ENCODE data around the gene ISG20.

The ISG20 gene

DNA sequence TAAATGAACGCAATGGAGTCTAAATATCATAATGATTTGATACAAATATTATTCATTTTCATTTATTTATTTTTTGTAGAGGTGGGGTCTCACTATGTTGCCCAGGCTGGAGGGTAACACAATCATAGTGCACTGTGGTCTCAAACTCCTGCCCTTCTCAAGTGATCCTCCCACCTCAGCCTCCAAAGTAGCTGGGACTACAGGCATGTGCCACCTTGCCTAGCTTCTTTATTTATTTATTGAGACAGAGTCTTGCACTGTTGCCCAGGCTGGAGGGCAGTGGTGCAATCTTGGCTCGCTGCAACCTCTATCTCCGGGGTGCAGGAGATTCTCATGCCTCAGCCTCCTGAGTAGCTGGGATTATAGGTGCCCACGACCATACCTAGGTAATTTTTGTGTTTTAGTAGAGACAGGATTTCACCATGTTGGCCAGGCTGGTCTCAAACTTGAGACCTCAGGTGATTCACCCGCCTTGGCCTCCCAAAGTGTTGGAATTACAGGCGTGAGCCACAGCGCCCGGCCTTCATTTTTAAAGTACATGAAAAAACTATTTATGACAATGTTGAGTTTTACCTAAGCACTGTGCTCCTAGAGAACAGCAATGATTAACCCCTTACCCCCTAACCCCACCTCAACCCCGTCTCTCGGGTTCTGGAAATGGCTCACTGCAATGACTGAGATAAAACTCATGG lies 21.6 kb upstream of the ISG20 start:
- Histone ChIP-seq H3K4me3 (ENCODE audit: insufficient read depth in 1 of 2, low read depth in 1 of 2, low read length in 2 of 2) (no peak overlapping the region), H2BK120ac (ENCODE audit: low read depth, low read length) (no peak overlapping the region), H2AFZ (ENCODE audit: low read depth, low read length) (no peak overlapping the region), H3K4ac (ENCODE audit: low read depth in 1 of 2, low read length in 2 of 2) (no peak overlapping the region), H2AK5ac (ENCODE audit: low read length, severe bottlenecking) (no peak overlapping the region), H3K9ac (ENCODE audit: low read length) (no peak overlapping the region), H3K4me1 (ENCODE audit: control insufficient read depth, insufficient read depth, low read depth, low read length) (peaks cover 12% of the 10 kb centered on the region), H3K9me3 (ENCODE audit: control insufficient read depth, low read length) (no peaks in the 10 kb centered on the region), H4K8ac (ENCODE audit: low read length) (no peak overlapping the region), H3K18ac (ENCODE audit: low read depth in 1 of 2, low read length in 2 of 2) (no peak overlapping the region), H3K14ac (ENCODE audit: low read length in 2 of 2) (no peak overlapping the region), H3K4me2 (ENCODE audit: low read length, poor library complexity, severe bottlenecking) (no peak overlapping the region), H3K27me3 (ENCODE audit: control insufficient read depth in 1 of 2, insufficient read depth in 1 of 2, low read length in 2 of 2) (no peaks in the 10 kb centered on the region), H3K27ac (ENCODE audit: low read length, poor library complexity, severe bottlenecking) (no peak overlapping the region), H4K91ac (ENCODE audit: low read length) (no peak overlapping the region), H3K23ac (ENCODE audit: low read length in 2 of 2) (no peak overlapping the region), H2BK5ac (ENCODE audit: low read depth, low read length, poor library complexity, severe bottlenecking) (no peak overlapping the region), H3K36me3 (ENCODE audit: control insufficient read depth in 1 of 2, insufficient read depth in 2 of 2, low read depth in 1 of 2, low read length in 2 of 2) (no peaks in the 10 kb centered on the region), H3K79me1 (replicated peaks; ENCODE audit: low read length, poor library complexity, severe bottlenecking) (peaks cover 3% of the 10 kb centered on the region), H2BK12ac (ENCODE audit: low read length in 2 of 2) (no peak overlapping the region), H2BK15ac (ENCODE audit: low read depth, poor library complexity, severe bottlenecking) (no peak overlapping the region)
- 94% methylated on average over 5 of the region's 10 CpGs for WGBS
- DNase-seq: no peak

DNA sequence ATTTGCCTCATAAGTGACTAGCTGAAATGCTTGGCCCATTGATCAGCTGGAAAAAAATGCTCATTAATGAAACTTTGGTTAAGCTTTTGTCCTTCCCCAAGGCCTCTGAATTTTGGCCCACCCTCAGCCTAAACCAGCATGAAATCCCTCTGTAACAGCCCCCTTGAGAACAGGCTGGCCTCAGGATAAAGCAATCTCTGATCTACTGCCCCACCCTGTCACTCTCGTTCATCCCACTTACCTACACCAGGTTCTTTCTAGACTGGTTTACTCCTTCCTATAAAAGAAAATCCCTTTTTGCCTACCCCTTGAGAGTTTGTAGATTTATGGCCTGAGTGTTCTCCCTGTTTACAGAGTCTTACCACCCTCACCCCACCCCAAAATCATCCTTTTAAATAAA lies 21.0 kb upstream of the ISG20 start:
- Histone ChIP-seq H3K36me3 (ENCODE audit: control insufficient read depth in 1 of 2, insufficient read depth in 2 of 2, low read depth in 1 of 2, low read length in 2 of 2) (no peaks in the 10 kb centered on the region), H4K91ac (ENCODE audit: low read length) (no peak overlapping the region), H2BK15ac (ENCODE audit: low read depth, poor library complexity, severe bottlenecking) (no peak overlapping the region), H4K8ac (ENCODE audit: low read length) (no peak overlapping the region), H3K23ac (ENCODE audit: low read length in 2 of 2) (no peak overlapping the region), H3K9me3 (ENCODE audit: control insufficient read depth, low read length) (no peaks in the 10 kb centered on the region), H3K9ac (ENCODE audit: low read length) (no peak overlapping the region), H2AK5ac (ENCODE audit: low read length, severe bottlenecking) (no peak overlapping the region), H2BK120ac (ENCODE audit: low read depth, low read length) (no peak overlapping the region), H2AFZ (ENCODE audit: low read depth, low read length) (no peak overlapping the region), H2BK12ac (ENCODE audit: low read length in 2 of 2) (no peak overlapping the region), H3K79me1 (replicated peaks; ENCODE audit: low read length, poor library complexity, severe bottlenecking) (peaks cover 3% of the 10 kb centered on the region), H3K14ac (ENCODE audit: low read length in 2 of 2) (no peak overlapping the region), H3K4me1 (ENCODE audit: control insufficient read depth, insufficient read depth, low read depth, low read length) (peaks cover 9% of the 10 kb centered on the region), H3K4me3 (ENCODE audit: insufficient read depth in 1 of 2, low read depth in 1 of 2, low read length in 2 of 2) (no peak overlapping the region), H3K4ac (ENCODE audit: low read depth in 1 of 2, low read length in 2 of 2) (no peak overlapping the region), H2BK5ac (ENCODE audit: low read depth, low read length, poor library complexity, severe bottlenecking) (no peak overlapping the region), H3K4me2 (ENCODE audit: low read length, poor library complexity, severe bottlenecking) (no peak overlapping the region), H3K18ac (ENCODE audit: low read depth in 1 of 2, low read length in 2 of 2) (no peak overlapping the region), H3K27ac (ENCODE audit: low read length, poor library complexity, severe bottlenecking) (no peak overlapping the region), H3K27me3 (ENCODE audit: control insufficient read depth in 1 of 2, insufficient read depth in 1 of 2, low read length in 2 of 2) (no peaks in the 10 kb centered on the region)
- no peak for DNase-seq
- 71% methylated on average over 1 of the region's 1 CpG for WGBS

DNA sequence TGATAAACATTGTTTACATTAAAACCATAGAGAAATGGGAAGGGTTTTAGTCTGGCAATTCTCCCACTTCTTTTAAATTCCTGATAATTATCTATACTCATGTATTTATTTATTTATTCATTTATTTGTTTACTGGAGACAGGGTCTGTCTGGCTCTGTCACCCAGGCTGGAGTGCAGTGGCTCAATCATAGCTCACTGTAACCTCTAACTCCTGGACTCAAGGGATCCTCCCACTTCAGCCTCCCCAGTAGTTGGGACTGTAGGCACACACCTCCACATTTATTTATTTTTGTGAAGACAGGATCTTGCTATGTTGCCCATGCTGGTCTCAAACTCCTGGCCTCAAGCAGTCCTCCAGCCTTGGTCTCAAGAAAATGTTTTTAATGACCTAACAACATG lies 20.1 kb upstream of the ISG20 start:
- Histone ChIP-seq H4K8ac (ENCODE audit: low read length) (no peak overlapping the region), H3K79me1 (replicated peaks; ENCODE audit: low read length, poor library complexity, severe bottlenecking) (peaks cover 3% of the 10 kb centered on the region), H2AFZ (ENCODE audit: low read depth, low read length) (no peak overlapping the region), H3K27me3 (ENCODE audit: control insufficient read depth in 1 of 2, insufficient read depth in 1 of 2, low read length in 2 of 2) (no peaks in the 10 kb centered on the region), H3K4me1 (ENCODE audit: control insufficient read depth, insufficient read depth, low read depth, low read length) (peaks cover 8% of the 10 kb centered on the region), H2BK120ac (ENCODE audit: low read depth, low read length) (no peak overlapping the region), H3K18ac (ENCODE audit: low read depth in 1 of 2, low read length in 2 of 2) (no peak overlapping the region), H3K4ac (ENCODE audit: low read depth in 1 of 2, low read length in 2 of 2) (no peak overlapping the region), H3K9me3 (ENCODE audit: control insufficient read depth, low read length) (no peaks in the 10 kb centered on the region), H2BK12ac (ENCODE audit: low read length in 2 of 2) (no peak overlapping the region), H3K27ac (ENCODE audit: low read length, poor library complexity, severe bottlenecking) (no peak overlapping the region), H3K9ac (ENCODE audit: low read length) (no peak overlapping the region), H2AK5ac (ENCODE audit: low read length, severe bottlenecking) (no peak overlapping the region), H3K14ac (ENCODE audit: low read length in 2 of 2) (no peak overlapping the region), H3K4me3 (ENCODE audit: insufficient read depth in 1 of 2, low read depth in 1 of 2, low read length in 2 of 2) (no peak overlapping the region), H3K23ac (ENCODE audit: low read length in 2 of 2) (no peak overlapping the region), H2BK15ac (ENCODE audit: low read depth, poor library complexity, severe bottlenecking) (no peak overlapping the region), H3K36me3 (ENCODE audit: control insufficient read depth in 1 of 2, insufficient read depth in 2 of 2, low read depth in 1 of 2, low read length in 2 of 2) (peaks cover 0 to 1% of the 10 kb centered on the region in 2 experiments), H3K4me2 (ENCODE audit: low read length, poor library complexity, severe bottlenecking) (no peak overlapping the region), H4K91ac (ENCODE audit: low read length) (no peak overlapping the region), H2BK5ac (ENCODE audit: low read depth, low read length, poor library complexity, severe bottlenecking) (no peak overlapping the region)
- no peak for DNase-seq

DNA sequence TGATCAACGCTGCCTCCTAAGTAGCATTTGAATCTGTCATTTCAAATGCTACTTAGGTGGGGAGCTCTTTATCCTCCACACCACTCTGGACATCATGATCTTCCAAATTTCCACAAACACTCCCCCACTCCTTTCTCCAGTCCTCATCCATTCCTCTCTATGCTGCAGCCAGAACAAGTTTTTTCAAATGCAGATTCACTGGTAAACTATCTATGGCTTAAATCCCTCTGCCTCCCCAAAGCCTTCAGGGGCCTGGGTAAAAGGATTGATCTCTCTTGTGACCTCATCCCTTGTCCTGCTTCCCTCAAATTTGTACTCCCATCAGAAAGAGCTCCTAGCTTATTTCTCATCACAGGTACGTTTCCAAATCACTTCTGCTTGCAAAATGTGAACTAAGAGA lies 19.0 kb upstream of the ISG20 start:
- 92% methylated on average over 1 of the region's 2 CpGs for WGBS
- H3K27me3 ChIP-seq (ENCODE audit: control insufficient read depth in 1 of 2, insufficient read depth in 1 of 2, low read length in 2 of 2): no peaks in the 10 kb centered on the region
- H2BK5ac ChIP-seq (ENCODE audit: low read depth, low read length, poor library complexity, severe bottlenecking): no peak overlapping the region
- no peak overlapping the region for H4K8ac ChIP-seq (ENCODE audit: low read length)
- DNase-seq: no peak
- H3K9me3 ChIP-seq (ENCODE audit: control insufficient read depth, low read length): no peaks in the 10 kb centered on the region
- no peak overlapping the region for H3K18ac ChIP-seq (ENCODE audit: low read depth in 1 of 2, low read length in 2 of 2)
- no peak overlapping the region for H3K14ac ChIP-seq (ENCODE audit: low read length in 2 of 2)
- peaks cover 3% of the 10 kb centered on the region for H3K79me1 ChIP-seq (replicated peaks; ENCODE audit: low read length, poor library complexity, severe bottlenecking)
- H3K4ac ChIP-seq (ENCODE audit: low read depth in 1 of 2, low read length in 2 of 2): no peak overlapping the region
- H3K4me3 ChIP-seq (ENCODE audit: insufficient read depth in 1 of 2, low read depth in 1 of 2, low read length in 2 of 2): no peak overlapping the region
- peaks cover 1 to 7% of the 10 kb centered on the region in 2 experiments for H3K36me3 ChIP-seq (ENCODE audit: control insufficient read depth in 1 of 2, insufficient read depth in 2 of 2, low read depth in 1 of 2, low read length in 2 of 2)
- H3K4me2 ChIP-seq (ENCODE audit: low read length, poor library complexity, severe bottlenecking): no peak overlapping the region
- no peak overlapping the region for H2BK12ac ChIP-seq (ENCODE audit: low read length in 2 of 2)
- H2BK120ac ChIP-seq (ENCODE audit: low read depth, low read length): no peak overlapping the region
- no peak overlapping the region for H2BK15ac ChIP-seq (ENCODE audit: low read depth, poor library complexity, severe bottlenecking)
- peaks cover 14% of the 10 kb centered on the region for H3K4me1 ChIP-seq (ENCODE audit: control insufficient read depth, insufficient read depth, low read depth, low read length)
- no peak overlapping the region for H3K27ac ChIP-seq (ENCODE audit: low read length, poor library complexity, severe bottlenecking)
- H2AFZ ChIP-seq (ENCODE audit: low read depth, low read length): no peak overlapping the region
- no peak overlapping the region for H2AK5ac ChIP-seq (ENCODE audit: low read length, severe bottlenecking)
- no peak overlapping the region for H4K91ac ChIP-seq (ENCODE audit: low read length)
- H3K23ac ChIP-seq (ENCODE audit: low read length in 2 of 2): no peak overlapping the region
- no peak overlapping the region for H3K9ac ChIP-seq (ENCODE audit: low read length)
